Measurements from ENCODE around the gene PRPS1. TPM values are rescaled to one million over a fixed set of nuclear protein-coding genes. Genes with fewer than 3 reads are reported as not detected.

The PRPS1 gene
- total and polyA plus RNA-seq, 2 of the 13 experiments (the other 11 are each of a cell fraction or from before 2014, with no cell fraction given) = 33.7 to 54.4 TPM

- Histone ChIP-seq H4K20me1 (ENCODE audit: insufficient read depth, low read length) (0 out of 2 replicates have a peak, but pooled peaks cover 2% of the 10 kb centered on the region), H3K4me1 (ENCODE audit: insufficient read depth, low read length) (peaks cover 20% of the 10 kb centered on the region), H3K27me3 (ENCODE audit: control insufficient read depth in 1 of 2, insufficient read depth in 2 of 2, low read length in 2 of 2) (no peaks in the 10 kb centered on the region; a peak in 1 of 5 replicates), H3K4me3 (replicated peaks in 1 of 3; ENCODE audit: insufficient read depth in 1 of 3, low read depth in 2 of 3, low read length in 3 of 3) (no peak overlapping the region), H2AFZ (ENCODE audit: low read length) (no peak overlapping the region), H3K4me2 (ENCODE audit: low read depth, low read length) (no peak overlapping the region), H3K27ac (ENCODE audit: extremely low read length, insufficient read depth, low read length) (no peak overlapping the region), H3K9ac (ENCODE audit: insufficient read depth, low read depth, low read length) (no peak overlapping the region), H3K36me3 (replicated peaks in 1 of 2; ENCODE audit: control insufficient read depth in 1 of 2, insufficient read depth in 2 of 2, low read length in 2 of 2) (no peaks in the 10 kb centered on the region), H3K79me2 (ENCODE audit: insufficient read depth, low read length) (peaks cover 15% of the 10 kb centered on the region), H3K9me3 (ENCODE audit: low read length) (no peaks in the 10 kb centered on the region)
- CTCF ChIA-PET (ENCODE audit: low intra/inter-chr PET ratio, low total read pairs) = no interaction called here
- no TSS peak for BruUV-seq (replicated peaks)
- WGBS (ENCODE audit: low lambda C conversion rate) = 91% methylated on average over 2 of the region's 2 CpGs
- POLR2A ChIA-PET = no interaction called here
- FAIRE-seq (no peak), DNase-seq (ENCODE audit: low spot score) (no peak), ATAC-seq (no peak)
- in situ Hi-C loops (cut with HindIII; ENCODE audit: extremely low pct_ligation_motif_present, low pct_unique_long_range_greater_than_20kb) (no loop called here), intact Hi-C loops (cut with micrococcal nuclease; ENCODE audit: unreplicated experiment) (no loop called here)
- TF ChIP-seq GRHL1 (CRISPR knock-in tag; conservative IDR thresholded peaks at IDR 0.05) (no peak), MLLT10 (CRISPR knock-in tag; IDR thresholded peaks at IDR 0.05) (no peak), ZFP36L2 (CRISPR knock-in tag; IDR thresholded peaks at IDR 0.05) (no peak), ZNF746 (CRISPR knock-in tag; IDR thresholded peaks at IDR 0.05) (no peak), TBL1XR1 (IDR thresholded peaks at IDR 0.05; ENCODE audit: borderline replicate concordance, low read length, partially characterized antibody) (no peak), BCL3 (CRISPR knock-in tag; IDR thresholded peaks at IDR 0.05) (no peak), ZFP41 (CRISPR knock-in tag; IDR thresholded peaks at IDR 0.05; ENCODE audit: borderline replicate concordance) (no peak)
These were observed 3.4 kb upstream of the PRPS1 start for GRCh38 chrX:107624893-107625292.

Data from HepG2 (cell line).